ENCODE results near the gene ABLIM1.

The ABLIM1 gene

DNA sequence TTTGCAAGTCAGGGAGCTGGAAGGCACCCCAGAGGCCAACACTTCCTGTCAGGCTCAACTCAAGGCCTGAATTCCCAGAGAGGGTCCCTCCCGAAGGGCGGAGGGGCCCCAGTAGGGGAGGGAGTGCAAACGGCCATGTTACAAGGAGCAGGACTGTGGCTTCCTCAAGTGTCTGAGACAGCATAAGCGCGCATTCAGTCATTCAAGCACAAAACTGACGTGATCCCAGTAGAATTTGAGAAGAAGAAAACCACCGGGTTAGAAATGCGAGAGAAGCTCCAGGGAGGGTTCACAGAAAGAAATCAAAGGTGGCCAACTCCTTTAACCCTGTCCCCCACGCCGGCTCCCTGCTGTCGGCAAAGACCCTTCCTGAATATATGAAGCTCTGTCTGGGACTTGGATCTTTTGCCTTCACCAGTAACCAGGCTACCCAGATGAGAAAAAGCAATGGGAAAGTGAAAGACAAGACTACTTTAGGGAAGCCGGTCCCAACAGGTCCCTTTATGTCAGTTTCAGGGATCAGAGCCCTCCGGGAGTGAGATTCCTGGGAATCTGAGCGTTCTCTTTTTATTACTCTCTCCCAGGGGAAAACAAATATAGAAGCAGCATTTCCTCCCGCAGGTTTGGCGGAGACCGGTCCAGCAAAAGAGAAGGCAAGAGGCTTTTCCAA, 255.1 kb downstream of the ABLIM1 start:
- no peak for DNase-seq

- DNase-seq = no peak
These were observed 255.8 kb downstream of the ABLIM1 start for GRCh38 chr10:114402233-114402632.

- no peak for DNase-seq
These were observed 256.8 kb downstream of the ABLIM1 start for GRCh38 chr10:114401195-114401791.

DNA sequence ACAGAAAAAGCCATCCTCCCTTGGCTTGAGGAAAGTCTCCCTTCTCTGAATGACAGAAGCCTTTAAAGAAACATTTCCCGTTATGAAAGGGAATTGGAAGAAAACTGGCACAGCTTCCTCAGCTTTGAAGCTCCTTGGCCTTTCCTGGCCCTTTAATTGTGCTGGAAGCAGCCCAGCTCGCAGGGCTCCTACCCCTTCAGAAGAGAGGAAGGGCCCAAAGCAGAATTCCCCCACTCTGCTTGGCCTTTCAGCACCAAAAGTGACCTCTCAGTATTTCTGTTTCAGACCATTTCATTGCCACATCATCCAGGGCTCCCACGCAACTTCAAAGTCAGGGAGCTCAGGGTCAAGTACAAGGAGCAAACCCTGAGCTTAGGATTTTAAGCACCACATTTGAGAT, 258.0 kb downstream of the ABLIM1 start:
- DNase-seq = no peak

GRCh38 chr10:114399576-114399975, 258.5 kb downstream of the ABLIM1 start:
- no peak for DNase-seq

DNA sequence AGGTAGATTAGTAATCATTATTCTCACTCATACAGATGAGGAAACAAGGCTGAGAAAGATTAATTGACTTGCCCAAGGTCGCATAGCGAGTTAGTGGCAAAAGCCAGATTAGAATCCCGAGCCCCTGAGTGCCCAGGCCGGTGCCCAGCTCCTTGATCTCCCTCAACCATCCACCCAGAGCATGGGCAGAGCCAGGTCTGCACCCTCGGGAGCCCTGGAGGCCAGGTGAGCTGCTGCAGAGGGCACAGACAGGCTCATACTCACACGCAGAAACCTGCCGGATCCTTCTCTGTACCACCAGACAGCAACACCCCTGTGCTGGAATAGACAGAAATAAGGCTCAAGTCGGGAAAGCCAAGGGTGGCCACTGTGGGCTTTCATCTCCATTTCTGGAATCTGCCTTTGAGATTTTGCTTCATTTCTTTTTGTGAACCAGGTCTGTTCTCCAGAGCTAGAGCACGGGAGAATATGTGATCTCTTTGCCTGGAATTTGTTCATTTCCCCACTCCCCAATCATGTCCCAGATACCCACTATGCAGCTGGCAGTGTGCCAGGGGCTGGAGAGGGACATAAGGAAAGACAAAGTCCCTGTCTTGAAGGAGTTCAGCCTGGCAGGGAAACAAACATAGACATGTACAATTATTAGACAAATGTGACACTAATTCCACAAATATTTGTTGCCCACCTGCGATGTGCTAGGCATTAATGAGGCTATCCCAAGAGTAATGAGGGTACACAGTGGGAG, 259.3 kb downstream of the ABLIM1 start:
- DNase-seq = no peak

DNA sequence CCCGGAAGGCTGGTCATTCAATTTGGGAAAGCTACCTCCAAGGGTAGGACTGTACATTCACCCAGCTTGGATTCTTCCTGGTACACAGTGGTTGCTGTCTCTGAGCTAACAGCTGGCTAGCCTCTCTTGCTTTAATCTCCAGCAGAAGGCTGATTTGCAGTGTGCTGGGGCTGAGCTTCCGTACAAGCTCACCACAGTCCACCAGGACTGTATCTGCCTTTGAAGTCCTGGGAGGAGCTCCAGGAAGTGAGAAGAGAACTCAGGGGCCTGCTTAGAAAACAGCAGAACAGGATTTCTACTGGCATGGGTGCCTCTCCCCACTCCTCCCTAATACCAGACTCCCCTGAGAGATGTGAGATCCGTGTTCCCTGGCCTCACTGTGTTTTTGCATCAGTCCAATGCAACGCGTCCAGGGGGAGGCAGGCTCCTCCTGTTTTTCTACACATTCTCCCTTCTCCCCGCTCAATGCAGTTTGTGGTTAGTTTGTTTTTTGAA, 260.4 kb downstream of the ABLIM1 start:
- DNase-seq = no peak

DNA sequence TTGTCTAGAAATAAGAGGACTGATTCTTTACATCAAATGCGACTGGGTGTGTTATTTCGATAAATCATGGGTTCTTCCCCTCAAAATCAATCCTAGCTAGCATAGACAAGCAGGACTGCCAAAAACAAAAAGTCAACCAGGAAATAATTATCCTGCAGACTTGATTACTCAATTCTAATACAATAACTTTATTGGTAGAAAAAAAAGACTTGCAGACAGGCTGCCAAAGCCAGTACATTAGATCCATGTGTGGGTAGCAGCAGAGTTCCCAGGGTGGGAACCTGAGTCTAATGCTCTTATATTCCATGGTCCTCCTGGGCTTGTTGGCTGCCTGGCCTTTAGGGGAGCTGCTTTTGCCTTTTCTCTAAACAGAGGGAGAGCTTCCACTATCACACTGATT, 261.6 kb downstream of the ABLIM1 start:
- no peak for DNase-seq

DNA sequence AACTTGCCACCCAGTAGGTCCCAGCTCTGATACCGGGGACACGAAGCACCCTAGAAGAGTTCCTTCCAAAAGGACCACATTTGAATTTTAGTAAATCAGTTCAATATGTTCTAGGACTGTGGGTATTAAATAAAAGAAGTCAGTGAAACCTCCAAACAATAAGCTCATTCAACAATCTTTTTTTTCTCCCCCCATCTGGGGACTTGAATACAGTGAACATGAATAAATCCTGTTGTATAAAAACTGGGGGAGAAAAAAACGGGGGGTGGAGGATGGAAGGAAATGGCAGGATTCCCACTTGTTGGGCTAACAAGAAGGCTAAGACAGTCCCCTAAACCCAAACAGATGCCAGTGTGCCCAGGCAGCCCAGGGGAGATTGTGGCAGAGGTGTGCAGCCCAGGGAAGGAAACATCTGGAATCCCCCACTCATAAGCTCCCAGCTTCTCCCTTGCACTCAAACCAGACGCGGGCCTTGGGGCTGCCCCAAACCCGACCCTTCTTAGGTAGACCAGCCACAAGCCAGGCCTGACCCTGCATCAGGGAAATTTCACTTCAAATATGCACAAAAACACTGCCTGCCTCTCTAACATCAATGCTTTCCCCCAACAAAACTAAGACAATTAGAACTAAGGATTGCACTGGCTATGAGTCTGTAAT, 262.6 kb downstream of the ABLIM1 start:
- DNase-seq = no peak

GRCh38 chr10:114394531-114394930, 263.5 kb downstream of the ABLIM1 start:
- no peak for DNase-seq

DNA sequence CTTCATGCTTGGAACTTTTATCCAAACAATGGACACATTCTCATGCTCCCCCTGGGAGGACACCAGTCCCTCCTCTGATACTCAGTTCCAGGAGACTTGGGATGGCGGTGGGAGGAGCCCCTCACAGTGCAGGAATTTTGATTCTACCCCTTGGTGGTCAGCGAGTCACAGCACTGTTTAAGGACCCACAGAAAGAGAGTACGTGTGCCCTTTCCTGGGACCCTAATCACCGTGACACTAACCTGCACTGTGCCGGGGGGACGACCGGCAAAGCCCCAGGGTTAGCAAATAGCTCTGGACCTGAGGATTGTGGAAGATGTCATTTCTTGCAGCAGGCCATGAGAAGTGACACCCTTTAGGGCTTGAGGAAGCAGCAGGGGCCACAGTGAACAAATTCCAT, 264.2 kb downstream of the ABLIM1 start:
- no peak for DNase-seq

DNA sequence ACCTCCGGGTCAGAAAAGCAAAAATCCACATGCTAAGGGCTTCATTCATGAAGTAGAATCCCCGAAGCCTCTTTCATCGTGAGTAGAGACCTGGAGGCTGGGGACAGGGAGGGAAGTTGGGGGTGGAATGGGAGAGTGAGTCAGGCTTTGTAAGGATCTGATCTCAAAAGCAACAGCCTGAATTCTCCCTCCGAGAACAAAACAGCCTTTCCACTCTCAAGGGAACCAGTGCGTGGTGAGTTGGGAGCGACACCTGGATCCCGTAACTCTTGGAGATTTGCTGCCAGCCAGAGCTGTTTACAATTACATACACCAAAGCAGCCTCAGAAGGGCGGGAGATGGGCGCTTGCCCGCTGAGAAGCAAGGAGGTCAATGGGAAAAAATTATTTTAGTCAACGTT, 264.6 kb downstream of the ABLIM1 start:
- DNase-seq = no peak

DNA sequence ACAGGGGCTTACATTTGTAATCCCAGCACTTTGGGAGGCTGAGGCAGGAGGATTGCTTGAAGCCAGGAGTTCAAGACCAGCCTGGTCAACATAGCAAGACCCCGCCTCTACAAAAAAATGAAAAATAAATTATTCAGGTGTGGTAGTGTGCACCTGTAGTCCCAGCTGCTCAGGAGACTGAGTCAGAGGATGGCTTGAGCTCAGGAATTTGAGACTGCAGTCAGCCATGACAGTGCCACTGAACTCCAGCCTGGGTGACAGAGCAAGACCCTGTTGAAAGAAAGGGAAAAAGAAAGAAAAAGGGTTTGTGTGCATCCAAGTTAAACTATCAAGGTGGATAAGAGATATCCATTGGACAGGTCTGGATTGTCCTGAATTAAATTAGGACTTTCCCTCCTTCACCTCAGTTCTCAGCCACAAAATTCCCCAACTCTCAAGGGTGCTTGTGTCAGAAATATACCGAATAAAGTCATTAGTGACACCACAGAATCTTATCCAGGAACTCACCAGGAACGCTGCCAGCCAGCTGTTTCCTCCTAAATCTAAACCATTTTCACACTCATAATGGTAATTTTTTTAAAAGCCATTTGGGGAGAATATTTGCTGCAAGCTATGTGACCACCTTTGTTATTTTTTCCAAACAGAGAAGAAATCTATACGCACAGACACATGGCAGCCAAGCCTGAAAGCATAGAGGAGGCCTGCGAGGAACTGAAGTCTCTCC, 265.8 kb downstream of the ABLIM1 start:
- no peak for DNase-seq

GRCh38 chr10:114391599-114391998, 266.5 kb downstream of the ABLIM1 start:
- no peak for DNase-seq

GRCh38 chr10:114389426-114389825, 268.6 kb downstream of the ABLIM1 start:
- DNase-seq = no peak

- no peak for DNase-seq
These were observed 269.8 kb downstream of the ABLIM1 start for GRCh38 chr10:114388275-114388674.

DNA sequence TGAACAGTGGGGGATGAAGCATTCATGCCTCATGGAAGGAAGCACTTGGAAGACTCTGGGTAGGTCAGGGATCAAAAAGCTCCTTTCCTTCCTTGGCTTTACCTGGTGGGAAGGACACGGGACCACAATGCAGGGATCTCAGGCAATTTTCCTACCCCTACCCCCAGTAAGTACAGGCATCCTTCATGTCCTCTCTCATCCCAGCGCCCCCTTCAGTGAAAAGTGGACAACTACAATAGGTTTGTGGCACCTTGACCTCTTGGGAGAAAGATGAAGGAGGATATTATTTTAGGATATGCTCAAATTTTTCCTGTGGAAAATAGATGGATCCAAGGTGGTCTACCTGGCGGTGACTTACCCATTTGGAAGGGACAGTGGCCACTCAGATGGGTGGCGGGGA, 270.3 kb downstream of the ABLIM1 start:
- no peak for DNase-seq

- DNase-seq = no peak
These were observed 271.6 kb downstream of the ABLIM1 start for GRCh38 chr10:114386452-114386851.

DNA sequence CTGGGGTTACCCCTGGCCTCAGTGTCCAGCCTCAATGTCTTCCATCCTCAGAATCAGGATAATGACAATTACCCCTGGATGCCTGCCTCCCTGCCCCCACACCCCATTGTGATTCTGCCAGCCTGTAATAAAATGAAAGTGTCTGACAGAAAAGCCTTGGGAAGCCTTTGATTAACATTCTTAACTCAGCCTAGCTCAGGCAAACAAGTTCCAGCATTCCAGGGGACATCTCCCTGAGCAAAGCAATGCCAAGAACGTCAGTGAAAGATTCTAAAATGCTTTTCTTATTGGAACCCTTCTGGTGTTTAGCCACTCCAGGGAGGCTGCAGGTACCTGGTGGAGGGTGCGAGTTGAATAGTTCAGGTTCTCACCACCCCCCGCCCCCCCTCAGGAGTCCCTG, 272.5 kb downstream of the ABLIM1 start:
- no peak for DNase-seq

DNA sequence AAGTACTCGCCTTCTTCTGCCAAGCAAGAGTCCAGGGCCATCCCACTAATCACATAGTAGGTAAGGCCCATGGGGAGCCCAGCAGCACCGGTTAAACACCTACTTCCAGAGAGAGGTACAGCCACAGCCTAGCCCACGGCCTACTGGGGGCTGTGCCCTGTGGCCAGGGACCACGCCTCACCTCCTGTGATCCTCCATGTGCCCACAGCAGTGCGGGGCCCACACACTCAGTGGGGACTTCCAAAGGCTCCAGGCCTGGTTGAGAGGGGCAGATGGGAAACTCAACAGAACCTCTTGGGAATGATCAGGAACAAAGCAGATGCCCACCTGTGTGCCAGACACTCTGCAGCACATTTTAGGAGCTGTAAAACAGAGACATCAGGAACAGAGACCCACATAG, 273.5 kb downstream of the ABLIM1 start:
- DNase-seq = no peak

DNA sequence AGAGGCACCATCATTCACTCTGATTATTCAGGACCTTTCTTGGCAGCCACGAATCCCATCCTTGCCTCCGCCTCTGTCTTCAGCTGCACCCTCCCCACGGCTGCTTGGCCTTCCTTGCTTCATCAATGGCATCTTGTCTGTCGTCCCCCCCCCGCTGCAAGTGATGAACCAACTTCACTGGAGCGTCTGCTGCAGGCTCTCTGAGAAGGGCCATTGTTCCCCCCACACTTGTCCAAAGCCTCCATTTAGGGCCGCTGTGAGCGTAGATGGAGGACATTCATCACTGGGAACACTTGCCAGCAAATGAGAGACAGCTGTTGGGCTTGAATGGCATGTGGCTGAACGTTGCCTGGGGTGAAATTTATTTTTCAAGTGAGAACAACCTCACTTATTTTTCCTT, 273.9 kb downstream of the ABLIM1 start:
- DNase-seq = no peak

All from stimulated activated CD4-positive, alpha-beta T cell treated with anti-CD3 and anti-CD28 coated beads, Interleukin-2, amount 100 ng/mL, for 48 hours (primary cell).